GM12891 (cell line): ENCODE results near the gene SERINC3.
A peak's percentile ranks its signal among the peaks of the same experiment; 100 is the strongest.

ENCODE experiments used
- DNase-seq: peaks from one replicate; pipeline ENCODE4 v3.0.0; 2011; ENCODE audit warnings: low spot score; ENCODE audit not compliant: insufficient read length
- FAIRE-seq: peaks from 2 replicates; lab custom pipeline; 2011; peaks lifted over from hg19 to GRCh38; lab: Jason Lieb, UNC
- PAX5 ChIP-seq: IDR thresholded peaks from 2 replicates; pipeline ENCODE4 v1.6.1; 2011; ENCODE audit warnings: low read length, moderate library complexity, mild to moderate bottlenecking; ENCODE audit not compliant: insufficient read depth, severe bottlenecking
- POLR2A ChIP-seq: IDR thresholded peaks from 2 replicates; pipeline ENCODE4 v1.6.1; 2011; ENCODE audit warnings: low read depth, low read length, control low read depth
- POLR2AphosphoS5 ChIP-seq: IDR thresholded peaks from 2 replicates; pipeline ENCODE4 v1.6.1; 2011; ENCODE audit warnings: low read depth, low read length, control low read depth
- POU2F2 ChIP-seq: IDR thresholded peaks from 2 replicates; pipeline ENCODE4 v1.6.1; 2011; ENCODE audit warnings: low read depth, mild to moderate bottlenecking, control low read depth, low read length, moderate library complexity
- SPI1 ChIP-seq: IDR thresholded peaks from 2 replicates; pipeline ENCODE4 v1.6.1; 2011; ENCODE audit warnings: low read depth, low read length, control low read depth
- TAF1 ChIP-seq: IDR thresholded peaks from 2 replicates; pipeline ENCODE4 v1.6.1; 2011; ENCODE audit warnings: low read depth, low read length, control low read depth

The SERINC3 gene

DNA sequence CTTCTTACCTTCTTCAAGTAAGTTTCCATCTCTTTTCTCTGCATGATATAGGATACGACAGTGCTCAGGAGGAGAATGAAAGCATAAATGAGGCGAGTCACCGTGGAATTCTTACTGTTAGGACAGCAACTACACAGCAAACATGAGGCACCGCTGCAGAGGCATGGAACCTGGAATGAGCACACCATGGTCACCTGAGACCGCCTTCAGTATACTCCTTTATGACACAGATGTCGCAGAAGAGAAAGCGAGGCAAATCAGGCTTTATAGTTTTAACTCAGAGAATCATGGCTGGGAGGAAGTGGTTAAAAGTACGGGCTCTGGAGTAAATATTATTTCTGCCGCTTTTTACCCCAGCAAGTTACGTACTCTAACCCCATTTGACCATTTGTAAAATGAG, 8.0 kb downstream of the SERINC3 start:
- TF ChIP-seq POU2F2 (no peak), POLR2AphosphoS5 (no peak), PAX5 (no peak), TAF1 (no peak), SPI1 (no peak), POLR2A (no peak)
- no peak for FAIRE-seq
- DNase-seq = no peak

DNA sequence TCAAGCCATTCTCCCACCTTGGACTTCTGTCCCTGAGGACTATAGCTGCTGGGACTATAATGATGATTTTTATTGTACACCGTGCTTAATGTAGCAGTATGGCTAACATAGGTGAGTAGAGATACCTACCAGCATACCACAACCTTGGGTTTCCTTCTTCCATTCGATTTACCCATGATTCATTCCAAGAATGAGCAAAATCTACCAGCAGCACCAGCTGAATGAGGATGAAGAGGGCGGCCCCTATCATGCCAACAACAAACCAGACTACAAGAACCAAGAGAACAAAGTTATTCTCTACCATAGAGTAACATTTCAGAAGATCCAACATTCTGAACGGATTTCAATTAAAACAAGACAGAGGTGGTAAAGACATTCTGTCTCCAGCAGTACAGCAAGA, 12.1 kb downstream of the SERINC3 start:
- FAIRE-seq (no peak), DNase-seq (no peak)
- no peak for TF ChIP-seq POU2F2

DNA sequence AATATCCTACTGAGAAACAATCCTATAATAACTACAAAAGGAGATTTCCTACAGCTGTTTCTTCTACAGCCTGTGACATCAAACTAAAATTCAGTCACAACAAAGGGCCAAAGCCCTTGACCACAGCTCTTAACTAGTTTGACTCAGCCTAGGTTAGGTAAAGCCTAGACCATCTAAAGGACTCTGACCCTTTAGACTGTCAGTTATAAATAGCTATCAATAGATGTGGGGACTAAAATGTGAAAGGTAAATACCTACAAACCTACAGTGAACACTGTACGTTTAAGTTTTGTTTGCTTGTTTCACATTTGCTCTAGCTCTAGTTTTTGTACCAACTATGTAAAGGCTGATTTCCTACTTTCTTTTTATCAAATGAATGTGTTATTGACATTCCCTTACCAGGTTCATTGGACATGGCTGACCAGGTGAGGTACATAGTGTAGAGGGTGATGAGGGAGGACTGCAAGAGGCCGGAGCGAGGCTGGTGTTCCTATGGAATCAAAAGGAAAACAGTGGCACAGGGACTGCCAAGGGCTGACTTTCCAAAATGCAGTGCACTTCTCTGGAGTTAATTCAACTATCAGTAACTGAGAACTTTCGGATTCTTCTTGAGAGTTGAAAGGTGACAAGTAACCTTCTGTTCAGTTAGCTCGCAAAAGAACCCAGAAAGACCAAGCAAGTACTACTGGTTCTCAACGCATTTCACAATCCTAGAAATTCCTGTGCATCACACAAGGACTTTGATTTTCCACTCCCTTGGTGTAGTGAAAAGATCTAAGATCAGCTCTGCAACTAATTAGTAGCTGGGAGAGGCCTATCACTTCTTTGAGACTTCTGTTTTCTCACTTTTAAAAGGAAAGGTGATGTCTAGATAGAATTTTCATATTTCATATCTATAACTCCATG, 17.2 kb downstream of the SERINC3 start:
- no peak for FAIRE-seq
- TF ChIP-seq TAF1 = no peak
- no peak for TF ChIP-seq PAX5
- TF ChIP-seq SPI1 = no peak
- no peak for TF ChIP-seq POLR2AphosphoS5
- TF ChIP-seq POU2F2 = no peak
- TF ChIP-seq POLR2A = no peak

DNA sequence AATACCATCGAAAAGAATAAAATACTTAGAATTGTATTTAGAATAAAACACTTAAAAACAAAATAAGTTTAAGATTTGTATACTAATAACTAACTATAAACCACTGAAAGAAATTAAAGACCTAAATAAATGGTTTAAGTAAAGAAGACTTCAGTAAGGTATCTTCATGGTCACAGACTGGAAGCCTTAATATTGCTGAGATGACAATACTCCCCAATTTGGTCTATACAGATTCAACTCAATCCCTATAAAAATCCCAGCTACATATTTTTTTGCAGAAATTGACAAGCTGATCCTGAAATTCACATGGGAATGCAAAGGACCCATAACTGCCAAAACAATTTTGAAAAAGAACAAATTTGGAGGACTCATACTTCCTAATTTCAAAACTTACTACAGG, 18.9 kb downstream of the SERINC3 start:
- FAIRE-seq (no peak), DNase-seq (no peak)
- TF ChIP-seq TAF1 = no peak
- no peak for TF ChIP-seq POU2F2
- no peak for TF ChIP-seq SPI1
- TF ChIP-seq POLR2AphosphoS5 = no peak
- TF ChIP-seq PAX5 = no peak
- TF ChIP-seq POLR2A = no peak

More for the DNA sequence above, 17.2 kb downstream of the SERINC3 start:
- no peak for DNase-seq

DNA sequence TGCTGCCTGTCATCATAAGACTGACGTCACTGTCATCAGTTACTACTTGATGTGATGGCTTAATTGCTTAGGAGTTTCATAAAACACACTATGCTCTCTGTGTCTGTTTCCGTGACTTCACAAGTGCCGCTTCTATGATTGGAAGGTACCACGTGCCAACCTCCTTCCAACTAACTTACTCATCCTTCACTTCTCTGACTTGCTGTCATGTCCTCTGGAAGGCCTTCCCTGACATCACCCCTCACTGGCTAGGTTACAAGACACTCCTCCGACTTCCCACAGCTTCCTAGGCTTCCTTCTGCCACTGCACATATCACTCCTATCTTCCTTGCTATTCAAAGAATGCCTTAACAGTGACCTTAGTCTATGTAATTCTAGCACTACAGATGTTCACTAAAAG, 20.4 kb downstream of the SERINC3 start:
- TF ChIP-seq POLR2A = no peak
- TF ChIP-seq SPI1 = no peak
- TF ChIP-seq POLR2AphosphoS5 = no peak
- TF ChIP-seq POU2F2 = no peak
- TF ChIP-seq PAX5 = no peak
- no peak for TF ChIP-seq TAF1
- no peak for DNase-seq
- no peak for FAIRE-seq

DNA sequence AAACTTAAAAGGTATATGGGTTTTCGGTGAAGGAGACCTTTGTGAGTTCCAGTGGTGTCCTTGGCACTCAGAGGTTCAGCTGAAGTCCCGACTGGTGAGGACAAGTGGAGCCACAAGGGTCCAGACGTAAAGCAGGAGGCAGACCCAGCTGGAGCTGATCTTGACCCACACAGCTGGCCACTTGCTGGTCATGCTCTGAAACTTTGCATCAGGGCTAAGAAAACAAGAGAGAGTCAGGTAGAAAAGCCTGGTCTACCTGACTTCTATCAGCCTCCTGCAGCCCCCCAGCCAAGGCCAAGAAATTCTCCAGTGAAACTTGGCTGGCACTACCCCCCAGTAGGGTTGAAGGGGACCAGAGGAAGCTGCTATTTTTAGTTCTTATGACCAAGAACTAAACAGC, 21.6 kb downstream of the SERINC3 start:
- TF ChIP-seq TAF1 (no peak), POU2F2 (no peak), SPI1 (no peak), PAX5 (no peak), POLR2AphosphoS5 (no peak), POLR2A (no peak)
- DNase-seq (no peak), FAIRE-seq (no peak)

DNA sequence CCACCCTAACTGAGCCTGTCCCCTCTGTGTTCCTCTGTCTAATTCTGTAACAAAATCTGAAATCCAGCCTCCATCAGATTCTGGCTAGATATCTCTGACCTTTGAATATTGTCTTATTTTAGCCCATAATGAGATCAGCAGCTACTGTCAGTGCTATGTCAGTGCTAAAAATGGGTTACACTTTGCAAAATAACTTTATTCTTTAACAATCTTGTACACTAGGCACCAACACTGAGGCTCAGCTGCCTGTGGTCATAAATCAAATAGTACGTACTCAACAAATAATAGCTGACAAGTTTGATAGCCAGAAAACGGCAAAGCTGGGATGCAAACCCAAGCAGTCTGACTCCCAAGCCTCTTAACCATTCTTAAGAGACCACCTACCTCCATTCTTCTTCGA, 24.1 kb downstream of the SERINC3 start:
- TF ChIP-seq POLR2A = no peak
- no peak for TF ChIP-seq POLR2AphosphoS5
- no peak for TF ChIP-seq PAX5
- no peak for TF ChIP-seq TAF1
- no peak for TF ChIP-seq POU2F2
- TF ChIP-seq SPI1 = no peak
- DNase-seq (no peak), FAIRE-seq (no peak)

DNA sequence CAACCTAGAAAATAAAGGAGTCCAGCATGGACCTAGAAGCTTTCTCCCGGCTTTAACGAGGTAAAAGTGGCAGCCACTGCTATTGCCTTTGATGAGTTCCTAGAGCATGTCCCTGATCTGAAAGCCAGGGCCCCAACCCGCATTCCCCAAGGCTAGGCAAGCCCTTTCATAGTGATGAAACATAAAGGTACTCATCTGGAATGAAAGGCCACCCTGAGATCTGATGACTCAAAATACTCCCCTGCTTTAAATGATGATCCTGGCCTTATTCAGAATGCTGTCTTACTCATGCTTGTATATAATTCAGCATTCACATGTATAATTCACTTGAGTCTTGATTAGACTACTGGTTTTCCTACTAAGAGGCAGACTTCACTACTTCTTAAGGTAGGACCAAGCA, 24.9 kb downstream of the SERINC3 start:
- no peak for FAIRE-seq
- no peak for TF ChIP-seq SPI1
- no peak for TF ChIP-seq POU2F2
- TF ChIP-seq PAX5 = no peak
- no peak for TF ChIP-seq TAF1
- TF ChIP-seq POLR2A = no peak
- no peak for TF ChIP-seq POLR2AphosphoS5
- no peak for DNase-seq

DNA sequence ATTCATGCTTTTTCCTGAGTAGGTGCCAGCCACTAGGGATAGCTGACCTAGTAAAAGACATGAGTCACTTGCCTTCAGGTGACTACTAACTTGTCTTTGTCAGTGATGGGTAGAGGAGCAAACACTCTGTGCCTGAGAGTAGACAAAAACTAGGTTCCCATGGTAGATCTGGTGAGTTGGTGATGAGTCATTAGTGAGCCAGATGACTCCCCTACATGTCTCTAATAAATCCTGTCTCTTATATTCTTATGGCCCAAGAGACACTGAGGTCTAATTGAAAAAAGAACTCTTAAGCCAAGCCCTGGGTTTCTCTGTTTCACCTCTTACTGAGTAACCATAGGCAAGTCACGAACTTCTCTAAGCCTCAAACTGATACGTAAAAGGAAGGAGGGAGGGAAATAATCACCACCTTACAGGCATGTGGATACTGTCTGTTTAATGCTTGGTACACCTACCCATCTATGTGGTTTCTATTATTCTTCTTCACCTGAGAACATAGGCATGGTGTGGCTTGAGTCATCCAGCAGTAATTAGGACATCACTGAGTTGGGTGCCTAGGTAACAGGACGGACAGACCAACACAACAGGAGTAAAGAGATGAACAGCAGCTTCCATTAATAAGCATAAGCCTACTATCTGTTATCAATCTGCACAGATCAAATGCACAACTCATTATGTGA, 25.9 kb downstream of the SERINC3 start:
- no peak for TF ChIP-seq POLR2A
- TF ChIP-seq POLR2AphosphoS5 = no peak
- TF ChIP-seq POU2F2 = no peak
- no peak for TF ChIP-seq SPI1
- TF ChIP-seq PAX5 = no peak
- TF ChIP-seq TAF1 = no peak
- DNase-seq = no peak
- peak; percentile 43 for FAIRE-seq
